Suprapubic skin (tissue), 4 donors: ENCODE results near the gene KCNA2. TPM values are rescaled to one million over a fixed set of nuclear protein-coding genes. Genes with fewer than 3 reads are reported as not detected.

Experiments
- DNase-seq, 2 donors: peaks; one replicate each; pipeline ENCODE4 v3.0.0-alpha.2; 2019; ENCODE audit warnings: low spot score in 2 of 2
- H3K27ac ChIP-seq: fragments of 200-600 bp; sonication (generic); one replicate; pipeline ENCODE4 v1.5.1; 2019
- H3K27me3 ChIP-seq: fragments of 200-600 bp; sonication (generic); one replicate; pipeline ENCODE4 v1.5.1; 2019
- H3K36me3 ChIP-seq: fragments of 200-600 bp; sonication (generic); one replicate; pipeline ENCODE4 v1.5.1; 2019
- H3K4me1 ChIP-seq: fragments of 200-600 bp; sonication (generic); one replicate; pipeline ENCODE4 v1.5.1; 2019
- H3K4me3 ChIP-seq: fragments of 200-600 bp; sonication (generic); one replicate; pipeline ENCODE4 v1.5.1; 2019; ENCODE audit warnings: mild to moderate bottlenecking
- H3K9me3 ChIP-seq: fragments of 200-600 bp; sonication (generic); one replicate; pipeline ENCODE4 v1.5.1; 2019
- CTCF ChIP-seq, 2 donors: fragments of 200-600 bp in 1 of 2; fragments of 450-650 bp in 1 of 2; sonication (generic) in 1 of 2; IDR thresholded peaks; one replicate each; pipeline ENCODE4 v1.5.1; 2016 to 2019; ENCODE audit warnings: antibody characterized with exemption in 2 of 2, mild to moderate bottlenecking in 1 of 2, moderate library complexity in 1 of 2
- EP300 ChIP-seq: sonication (generic); formaldehyde crosslinking; IDR thresholded peaks from one replicate; pipeline ENCODE4 v1.6.1; 2017; ENCODE audit warnings: antibody characterized with exemption
- POLR2A ChIP-seq, 2 donors: fragments of 450-650 bp; IDR thresholded peaks; one replicate each; pipeline ENCODE4 v1.6.1; 2017; ENCODE audit warnings: antibody characterized with exemption in 2 of 2, mild to moderate bottlenecking in 2 of 2, moderate library complexity in 2 of 2
- POLR2AphosphoS5 ChIP-seq, 3 donors: sonication (generic); formaldehyde crosslinking; IDR thresholded peaks; one replicate each; pipeline ENCODE4 v1.6.1; 2017; ENCODE audit warnings: antibody characterized with exemption in 3 of 3
- WGBS: methylation state at CpG from one replicate; pipeline ENCODE4 v1.1.5; 2018; 5-methylcytosine and 5-hydroxymethylcytosine counted together
- total RNA-seq, 4 donors: library from RNA; depleted of rRNA; stranded (reverse); fragments of >200 nt; gene quantifications; one replicate each; pipeline ENCODE4 v1.1.0, GENCODE V29; 2016

KCNA2 gene
- total RNA-seq, 4 donors from 2014 or later, result 0.34 to 0.97 (median 0.54) TPM

- WGBS, result 20% methylated on average over 9 of the region's 9 CpGs
- Histone ChIP-seq H3K9me3 (no peaks in the 10 kb centered on the region), H3K27ac (no peak overlapping the region), H3K27me3 (peaks cover 75% of the 10 kb centered on the region), H3K4me3 (no peak overlapping the region), H3K4me1 (peaks cover 8% of the 10 kb centered on the region), H3K36me3 (no peaks in the 10 kb centered on the region)
- peak in 1 of 2 donors; percentile 65 for DNase-seq
- no peak for TF ChIP-seq POLR2AphosphoS5 (IDR thresholded peaks at IDR 0.05)
- peak; percentile 19 to 71 for TF ChIP-seq CTCF (IDR thresholded peaks at IDR 0.05)
- TF ChIP-seq EP300, result no peak
These were observed 9.5 kb upstream of the KCNA2 start for GRCh38 chr1:110615548-110616130.

- Histone ChIP-seq H3K4me3 (no peak overlapping the region), H3K4me1 (peaks cover 9% of the 10 kb centered on the region), H3K9me3 (no peaks in the 10 kb centered on the region), H3K27ac (no peak overlapping the region), H3K36me3 (no peaks in the 10 kb centered on the region), H3K27me3 (peaks cover 87% of the 10 kb centered on the region)
- TF ChIP-seq EP300, result no peak
- TF ChIP-seq POLR2A (IDR thresholded peaks at IDR 0.05), result no peak
- TF ChIP-seq POLR2AphosphoS5 (IDR thresholded peaks at IDR 0.05), result no peak
- DNase-seq, result peak in 1 of 2 donors; percentile 58
- 77% methylated on average over 10 of the region's 10 CpGs for WGBS
These were observed 6.0 kb upstream of the KCNA2 start for GRCh38 chr1:110612060-110612745.

- TF ChIP-seq EP300 (no peak), POLR2AphosphoS5 (IDR thresholded peaks at IDR 0.05) (no peak), CTCF (IDR thresholded peaks at IDR 0.05) (no peak), POLR2A (IDR thresholded peaks at IDR 0.05) (no peak)
- H3K4me3 ChIP-seq, result no peak overlapping the region
- H3K36me3 ChIP-seq, result no peaks in the 10 kb centered on the region
- no peak overlapping the region for H3K27ac ChIP-seq
- H3K4me1 ChIP-seq, result peaks cover 23% of the 10 kb centered on the region
- peaks cover 87% of the 10 kb centered on the region for H3K27me3 ChIP-seq
- 71% methylated on average over 3 of the region's 4 CpGs for WGBS
- peak in 1 of 2 donors; percentile 77 for DNase-seq
- H3K9me3 ChIP-seq, result no peaks in the 10 kb centered on the region
These were observed 4.6 kb upstream of the KCNA2 start for GRCh38 chr1:110610696-110611286.

- Histone ChIP-seq H3K4me1 (peaks cover 27% of the 10 kb centered on the region), H3K27me3 (peaks cover 88% of the 10 kb centered on the region), H3K36me3 (no peaks in the 10 kb centered on the region), H3K27ac (no peak overlapping the region), H3K9me3 (no peaks in the 10 kb centered on the region), H3K4me3 (no peak overlapping the region)
- no peak for TF ChIP-seq EP300
- TF ChIP-seq POLR2AphosphoS5 (IDR thresholded peaks at IDR 0.05), result no peak
- TF ChIP-seq CTCF (IDR thresholded peaks at IDR 0.05), result no peak
- no peak for TF ChIP-seq POLR2A (IDR thresholded peaks at IDR 0.05)
- DNase-seq, result peak in 1 of 2 donors; percentile 26
These were observed 3.9 kb upstream of the KCNA2 start for GRCh38 chr1:110610084-110610483.

GRCh38 chr1:110608247-110608646 lies 2.1 kb upstream of the KCNA2 start:
- no peak overlapping the region for H3K27ac ChIP-seq
- peak in 1 of 2 donors; percentile 68 for DNase-seq
- TF ChIP-seq POLR2AphosphoS5 (IDR thresholded peaks at IDR 0.05) (no peak), EP300 (no peak), CTCF (IDR thresholded peaks at IDR 0.05) (no peak), POLR2A (IDR thresholded peaks at IDR 0.05) (no peak)
- H3K36me3 ChIP-seq, result no peaks in the 10 kb centered on the region
- H3K9me3 ChIP-seq, result no peaks in the 10 kb centered on the region
- H3K4me1 ChIP-seq, result peaks cover 27% of the 10 kb centered on the region
- no peak overlapping the region for H3K4me3 ChIP-seq
- H3K27me3 ChIP-seq, result peaks cover 93% of the 10 kb centered on the region
- 53% methylated on average over 5 of the region's 13 CpGs for WGBS
